ENCODE data around the gene MLF1. TPM values are rescaled to one million over a fixed set of nuclear protein-coding genes. Genes with fewer than 3 reads are reported as not detected.

Gene MLF1
- total RNA-seq, 1 experiment from 2014 or later, result 20.4 TPM

DNA sequence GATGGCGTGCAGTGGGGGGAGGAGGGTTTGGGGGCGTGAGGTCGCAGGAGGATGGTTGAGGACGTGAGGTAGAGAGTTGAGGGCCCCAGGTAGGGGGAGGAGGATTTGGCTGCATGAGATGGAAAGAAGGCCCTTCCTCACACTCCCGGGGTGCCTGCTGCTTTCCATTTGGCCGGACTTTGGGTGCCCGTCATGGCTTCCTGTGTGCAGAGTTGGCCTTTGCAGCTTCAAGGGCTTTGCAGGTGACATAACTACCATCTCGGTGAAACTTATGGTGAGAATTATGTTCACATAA lies 1.7 kb downstream of the MLF1 start:
- Mint-ChIP-seq H3K4me3 (0 out of 5 replicates have a peak overlapping the region, but pooled peaks of 1 of the 2 experiments have one; percentile 20), H3K27me3 (ENCODE audit: low read depth) (peaks cover 34% of the 10 kb centered on the region), H3K4me1 (peaks cover 10 to 16% of the 10 kb centered on the region in 2 experiments), H3K27ac (no peak overlapping the region), H3K36me3 (ENCODE audit: insufficient read depth in 1 of 3, low read depth in 3 of 3) (no peaks in the 10 kb centered on the region; a peak in 1 of 7 replicates), H3K9me3 (peaks cover 0 to 4% of the 10 kb centered on the region in 2 experiments; a peak in 1 of 5 replicates)
- Histone ChIP-seq H2BK15ac (ENCODE audit: low read depth, low read length) (no peak overlapping the region), H2BK120ac (ENCODE audit: low read depth, low read length, poor library complexity, severe bottlenecking) (no peak overlapping the region), H2AFZ (ENCODE audit: low read length) (no peak overlapping the region), H3K9ac (ENCODE audit: extremely low read depth, insufficient read length, low read length) (no peak overlapping the region), H2BK5ac (ENCODE audit: insufficient read length, low read length) (no peak overlapping the region), H3K79me2 (ENCODE audit: insufficient read depth, low read length) (no peaks in the 10 kb centered on the region), H3K23ac (ENCODE audit: insufficient read length, low read depth, low read length) (no peak overlapping the region), H3K14ac (ENCODE audit: insufficient read depth, low read length) (no peak overlapping the region), H3K27ac (ENCODE audit: insufficient read length, low read depth, low read length) (no peak overlapping the region), H2AK5ac (ENCODE audit: insufficient read length, low read length) (no peak overlapping the region), H3K4ac (ENCODE audit: low read depth, low read length) (no peak overlapping the region), H2BK12ac (ENCODE audit: insufficient read length, low read depth, low read length) (no peak overlapping the region), H2BK20ac (ENCODE audit: low read depth, low read length, poor library complexity, severe bottlenecking) (no peak overlapping the region), H3T11ph (ENCODE audit: low read length) (no peak overlapping the region), H3K56ac (ENCODE audit: insufficient read length, low read depth, low read length) (no peak overlapping the region), H3K27me3 (ENCODE audit: insufficient read depth, low read length) (no peaks in the 10 kb centered on the region), H3K79me1 (ENCODE audit: insufficient read depth, low read depth, low read length, poor library complexity, severe bottlenecking) (no peaks in the 10 kb centered on the region), H4K91ac (ENCODE audit: insufficient read length, low read depth, low read length) (no peak overlapping the region), H3K4me1 (ENCODE audit: insufficient read depth, low read length) (no peaks in the 10 kb centered on the region; the same call in 1 of the 2 replicates), H3K18ac (ENCODE audit: insufficient read length, low read depth, low read length) (peak overlapping the region; percentile 58), H4K20me1 (ENCODE audit: control insufficient read depth, insufficient read depth, insufficient read length) (no peaks in the 10 kb centered on the region), H3K4me2 (ENCODE audit: insufficient read depth, insufficient read length, low read length) (no peak overlapping the region), H3K23me2 (ENCODE audit: insufficient read length, low read depth, low read length, poor library complexity, severe bottlenecking) (peaks cover 11% of the 10 kb centered on the region), H4K8ac (replicated peaks; ENCODE audit: insufficient read length, low read depth, low read length) (no peak overlapping the region), H4K5ac (ENCODE audit: insufficient read length, low read depth, low read length) (no peak overlapping the region), H3K9me3 (ENCODE audit: control insufficient read depth, low read depth, low read length) (no peaks in the 10 kb centered on the region)
- no peak for DNase-seq
- no CpG with 5 or more reads among the region's 8 CpGs for WGBS (ENCODE audit: extremely low coverage, insufficient read length, low lambda C conversion rate)
- TF ChIP-seq, protein P1, sequence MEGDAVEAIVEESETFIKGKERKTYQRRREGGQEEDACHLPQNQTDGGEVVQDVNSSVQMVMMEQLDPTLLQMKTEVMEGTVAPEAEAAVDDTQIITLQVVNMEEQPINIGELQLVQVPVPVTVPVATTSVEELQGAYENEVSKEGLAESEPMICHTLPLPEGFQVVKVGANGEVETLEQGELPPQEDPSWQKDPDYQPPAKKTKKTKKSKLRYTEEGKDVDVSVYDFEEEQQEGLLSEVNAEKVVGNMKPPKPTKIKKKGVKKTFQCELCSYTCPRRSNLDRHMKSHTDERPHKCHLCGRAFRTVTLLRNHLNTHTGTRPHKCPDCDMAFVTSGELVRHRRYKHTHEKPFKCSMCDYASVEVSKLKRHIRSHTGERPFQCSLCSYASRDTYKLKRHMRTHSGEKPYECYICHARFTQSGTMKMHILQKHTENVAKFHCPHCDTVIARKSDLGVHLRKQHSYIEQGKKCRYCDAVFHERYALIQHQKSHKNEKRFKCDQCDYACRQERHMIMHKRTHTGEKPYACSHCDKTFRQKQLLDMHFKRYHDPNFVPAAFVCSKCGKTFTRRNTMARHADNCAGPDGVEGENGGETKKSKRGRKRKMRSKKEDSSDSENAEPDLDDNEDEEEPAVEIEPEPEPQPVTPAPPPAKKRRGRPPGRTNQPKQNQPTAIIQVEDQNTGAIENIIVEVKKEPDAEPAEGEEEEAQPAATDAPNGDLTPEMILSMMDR (conservative IDR thresholded peaks at IDR 0.05), result no peak
